HEK293 (cell line): ENCODE data around the gene KIF19.

ENCODE experiments used
- CTCF ChIA-PET: fragments of 350-600 bp; formaldehyde crosslinking; extraction: SDS; loops from one replicate; lab custom pipeline; 2021; ENCODE audit warnings: antibody characterized with exemption; lab: Yijun Ruan, JAX
- POLR2A ChIA-PET: fragments of 300-600 bp; formaldehyde crosslinking; extraction: SDS; loops from one replicate; lab custom pipeline; 2020; ENCODE audit warnings: antibody characterized with exemption, inconsistent platforms; lab: Yijun Ruan, JAX
- H3K27ac ChIP-seq: fragments of 200-500 bp; sonication (Bioruptor generic); 2 replicates; pipeline ENCODE4 v1.5.1; 2014; ENCODE audit warnings: low read depth, low read length, control low read depth, inconsistent platforms; ENCODE audit errors: extremely low read depth
- H3K36me3 ChIP-seq, 2 experiments: fragments of 200-500 bp in 1 of 2; sonication (Bioruptor generic) in 1 of 2; 1 replicate in 1 of 2; 2 replicates in 1 of 2; pipeline ENCODE4 v1.5.1; 2014 to 2017; ENCODE audit warnings: inconsistent platforms in 2 of 2, low read length in 2 of 2; ENCODE audit not compliant: control insufficient read depth in 2 of 2, insufficient read depth in 1 of 2
- H3K4me1 ChIP-seq: fragments of 200-500 bp; sonication (Bioruptor generic); 2 replicates; pipeline ENCODE4 v1.5.1; 2014; ENCODE audit warnings: mild to moderate bottlenecking, low read length, inconsistent platforms; ENCODE audit not compliant: control insufficient read depth, insufficient read depth
- H3K4me3 ChIP-seq: 2 replicates; pipeline ENCODE4 v1.5.1; 2011; ENCODE audit warnings: low read depth, mild to moderate bottlenecking, control low read depth, low read length, moderate library complexity
- H3K9me3 ChIP-seq: fragments of 200-500 bp; sonication (Bioruptor generic); 2 replicates; pipeline ENCODE4 v1.5.1; 2014; ENCODE audit warnings: low read depth, low read length, inconsistent platforms; ENCODE audit not compliant: control insufficient read depth, insufficient read depth
- FEZF1 ChIP-seq: fragments of 450-650 bp; formaldehyde crosslinking; IDR thresholded peaks from 2 replicates; pipeline ENCODE4 v1.5.1; 2016; ENCODE audit warnings: missing biosample characterization, missing genetic modification characterization
- GFI1B ChIP-seq: fragments of 450-650 bp; formaldehyde crosslinking; IDR thresholded peaks from 2 replicates; pipeline ENCODE4 v1.5.1; 2016; ENCODE audit warnings: missing biosample characterization, missing genetic modification characterization
- GLIS1 ChIP-seq: fragments of 450-650 bp; formaldehyde crosslinking; IDR thresholded peaks from 2 replicates; pipeline ENCODE4 v1.5.1; 2016; ENCODE audit warnings: missing biosample characterization, missing genetic modification characterization
- GLIS2 ChIP-seq: fragments of 450-650 bp; formaldehyde crosslinking; IDR thresholded peaks from 2 replicates; pipeline ENCODE4 v1.5.1; 2016; ENCODE audit warnings: missing biosample characterization, missing genetic modification characterization
- MEIS1 ChIP-seq: sonication (generic); formaldehyde crosslinking; IDR thresholded peaks from 2 replicates; pipeline ENCODE4 v1.8.1; 2022; ENCODE audit warnings: missing genetic modification reagents, mild to moderate bottlenecking, borderline replicate concordance
- SCRT2 ChIP-seq: fragments of 450-650 bp; formaldehyde crosslinking; IDR thresholded peaks from 2 replicates; pipeline ENCODE4 v1.5.1; 2016; ENCODE audit warnings: missing biosample characterization, missing genetic modification characterization
- ZBTB17 ChIP-seq: fragments of 450-650 bp; formaldehyde crosslinking; IDR thresholded peaks from 2 replicates; pipeline ENCODE4 v1.5.1; 2016; ENCODE audit warnings: missing biosample characterization, missing genetic modification characterization
- ZNF132 ChIP-seq: fragments of 450-650 bp; formaldehyde crosslinking; IDR thresholded peaks from 2 replicates; pipeline ENCODE4 v1.5.1; 2017; ENCODE audit warnings: missing biosample characterization, missing genetic modification characterization, borderline replicate concordance
- ZNF140 ChIP-seq: fragments of 450-650 bp; formaldehyde crosslinking; IDR thresholded peaks from 2 replicates; pipeline ENCODE4 v1.5.1; 2016; ENCODE audit warnings: missing biosample characterization, missing genetic modification characterization
- ZNF169 ChIP-seq: fragments of 450-650 bp; formaldehyde crosslinking; IDR thresholded peaks from 2 replicates; pipeline ENCODE4 v1.5.1; 2016; ENCODE audit warnings: missing biosample characterization, missing genetic modification characterization
- ZNF354C ChIP-seq: fragments of 450-650 bp; formaldehyde crosslinking; IDR thresholded peaks from 2 replicates; pipeline ENCODE4 v1.5.1; 2016; ENCODE audit warnings: missing biosample characterization, missing genetic modification characterization, low read depth, borderline replicate concordance
- ZNF366 ChIP-seq: fragments of 450-650 bp; formaldehyde crosslinking; conservative IDR thresholded peaks from 2 replicates; pipeline ENCODE4 v1.5.1; 2016; ENCODE audit warnings: missing biosample characterization, missing genetic modification characterization
- ZNF530 ChIP-seq: fragments of 450-650 bp; formaldehyde crosslinking; IDR thresholded peaks from 2 replicates; pipeline ENCODE4 v1.5.1; 2016; ENCODE audit warnings: low read depth, missing biosample characterization, missing genetic modification characterization
- ZNF585B ChIP-seq: fragments of 450-650 bp; formaldehyde crosslinking; IDR thresholded peaks from 2 replicates; pipeline ENCODE4 v1.5.1; 2016; ENCODE audit warnings: missing biosample characterization, missing genetic modification characterization
- ZNF623 ChIP-seq: fragments of 450-650 bp; formaldehyde crosslinking; IDR thresholded peaks from 2 replicates; pipeline ENCODE4 v1.5.1; 2016; ENCODE audit warnings: missing biosample characterization, missing genetic modification characterization
- ZNF629 ChIP-seq: fragments of 450-650 bp; formaldehyde crosslinking; IDR thresholded peaks from 2 replicates; pipeline ENCODE4 v1.5.1; 2017; ENCODE audit warnings: missing biosample characterization, missing genetic modification characterization
- ZNF76 ChIP-seq: fragments of 450-650 bp; formaldehyde crosslinking; IDR thresholded peaks from 2 replicates; pipeline ENCODE4; 2016; ENCODE audit warnings: low read depth, missing biosample characterization, missing genetic modification characterization, borderline replicate concordance
- ZSCAN23 ChIP-seq: fragments of 450-650 bp; formaldehyde crosslinking; IDR thresholded peaks from 2 replicates; pipeline ENCODE4 v1.5.1; 2016; ENCODE audit warnings: missing biosample characterization, missing genetic modification characterization
- ZXDB ChIP-seq: fragments of 450-650 bp; formaldehyde crosslinking; IDR thresholded peaks from 2 replicates; pipeline ENCODE4 v1.5.1; 2016; ENCODE audit warnings: missing biosample characterization, missing genetic modification characterization
- TF ChIP-seq, protein P1 (sequence below): fragments of 450-650 bp; formaldehyde crosslinking; IDR thresholded peaks from 2 replicates; pipeline ENCODE4 v1.5.1; 2016; ENCODE audit warnings: missing biosample characterization, missing genetic modification characterization
- TF ChIP-seq, protein P2 (sequence below): fragments of 450-650 bp; formaldehyde crosslinking; IDR thresholded peaks from 2 replicates; pipeline ENCODE4 v1.5.1; 2016; ENCODE audit warnings: missing biosample characterization, missing genetic modification characterization, borderline replicate concordance
- TF ChIP-seq, protein P3 (sequence below): fragments of 450-650 bp; formaldehyde crosslinking; IDR thresholded peaks from 2 replicates; pipeline ENCODE4 v1.5.1; 2017; ENCODE audit warnings: missing biosample characterization, missing genetic modification characterization
- TF ChIP-seq, protein P4 (sequence below): fragments of 450-650 bp; formaldehyde crosslinking; IDR thresholded peaks from 2 replicates; pipeline ENCODE4 v1.5.1; 2017; ENCODE audit warnings: missing biosample characterization, missing genetic modification characterization

Gene KIF19

DNA sequence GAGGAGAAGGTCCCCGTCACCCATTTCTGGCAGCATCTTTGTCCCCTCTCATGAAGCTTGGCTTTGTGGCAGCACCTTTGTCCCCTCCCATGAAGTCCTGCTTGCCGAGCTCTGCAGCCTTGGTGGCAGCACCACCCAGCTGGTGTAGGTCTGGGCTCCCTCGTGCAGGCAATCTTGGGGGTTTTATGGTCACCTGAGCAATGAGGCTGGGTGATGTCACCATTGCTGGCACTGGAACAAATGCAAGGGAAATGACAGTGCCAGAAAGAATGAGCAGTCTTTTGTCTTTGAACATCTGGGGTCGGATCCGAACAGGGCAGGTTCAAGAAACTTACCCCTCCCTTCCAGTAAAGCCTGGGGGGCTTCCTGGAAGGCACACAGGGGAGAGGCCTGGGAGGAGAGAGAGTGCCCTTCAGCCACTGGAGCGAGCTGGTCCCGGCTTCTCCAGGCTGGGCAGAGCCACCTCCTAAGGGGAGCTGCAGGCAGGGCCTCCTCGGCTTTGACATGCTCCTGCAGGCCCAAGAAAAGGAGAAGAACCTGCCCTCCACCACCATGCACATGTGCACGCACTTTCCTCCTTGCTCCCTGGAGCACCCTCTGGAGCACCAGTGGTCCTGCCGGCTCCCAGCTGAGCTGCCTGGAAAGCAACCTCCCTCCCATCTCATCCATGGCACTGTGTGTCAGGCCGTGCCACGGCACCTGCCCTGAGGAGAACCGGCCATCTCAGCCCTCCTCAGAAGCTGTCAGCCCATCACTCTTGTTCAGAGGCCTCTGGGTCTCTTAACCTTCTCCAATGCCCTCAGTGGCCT is 19.6 kb downstream of the KIF19 start (continued):
- TF ChIP-seq, protein P1, sequence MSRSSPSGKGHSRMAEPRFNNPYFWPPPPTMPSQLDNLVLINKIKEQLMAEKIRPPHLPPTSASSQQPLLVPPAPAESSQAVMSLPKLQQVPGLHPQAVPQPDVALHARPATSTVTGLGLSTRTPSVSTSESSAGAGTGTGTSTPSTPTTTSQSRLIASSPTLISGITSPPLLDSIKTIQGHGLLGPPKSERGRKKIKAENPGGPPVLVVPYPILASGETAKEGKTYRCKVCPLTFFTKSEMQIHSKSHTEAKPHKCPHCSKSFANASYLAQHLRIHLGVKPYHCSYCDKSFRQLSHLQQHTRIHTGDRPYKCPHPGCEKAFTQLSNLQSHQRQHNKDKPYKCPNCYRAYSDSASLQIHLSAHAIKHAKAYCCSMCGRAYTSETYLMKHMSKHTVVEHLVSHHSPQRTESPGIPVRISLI: no peak
- TF ChIP-seq ZNF132: no peak
- TF ChIP-seq ZNF169 (tag by site-specific recombination): no peak
- peak; percentile 66 for TF ChIP-seq GLIS1 (tag by site-specific recombination)
- TF ChIP-seq ZBTB17 (tag by site-specific recombination): peak; percentile 33; the same call in 1 of the 2 replicates
- peak; percentile 28 for TF ChIP-seq GLIS2 (tag by site-specific recombination)
- TF ChIP-seq FEZF1 (tag by site-specific recombination): 0 out of 2 replicates have a peak, but pooled peaks have one; percentile 32
- no peak for TF ChIP-seq MEIS1 (CRISPR knock-in tag)
- TF ChIP-seq, protein P2, sequence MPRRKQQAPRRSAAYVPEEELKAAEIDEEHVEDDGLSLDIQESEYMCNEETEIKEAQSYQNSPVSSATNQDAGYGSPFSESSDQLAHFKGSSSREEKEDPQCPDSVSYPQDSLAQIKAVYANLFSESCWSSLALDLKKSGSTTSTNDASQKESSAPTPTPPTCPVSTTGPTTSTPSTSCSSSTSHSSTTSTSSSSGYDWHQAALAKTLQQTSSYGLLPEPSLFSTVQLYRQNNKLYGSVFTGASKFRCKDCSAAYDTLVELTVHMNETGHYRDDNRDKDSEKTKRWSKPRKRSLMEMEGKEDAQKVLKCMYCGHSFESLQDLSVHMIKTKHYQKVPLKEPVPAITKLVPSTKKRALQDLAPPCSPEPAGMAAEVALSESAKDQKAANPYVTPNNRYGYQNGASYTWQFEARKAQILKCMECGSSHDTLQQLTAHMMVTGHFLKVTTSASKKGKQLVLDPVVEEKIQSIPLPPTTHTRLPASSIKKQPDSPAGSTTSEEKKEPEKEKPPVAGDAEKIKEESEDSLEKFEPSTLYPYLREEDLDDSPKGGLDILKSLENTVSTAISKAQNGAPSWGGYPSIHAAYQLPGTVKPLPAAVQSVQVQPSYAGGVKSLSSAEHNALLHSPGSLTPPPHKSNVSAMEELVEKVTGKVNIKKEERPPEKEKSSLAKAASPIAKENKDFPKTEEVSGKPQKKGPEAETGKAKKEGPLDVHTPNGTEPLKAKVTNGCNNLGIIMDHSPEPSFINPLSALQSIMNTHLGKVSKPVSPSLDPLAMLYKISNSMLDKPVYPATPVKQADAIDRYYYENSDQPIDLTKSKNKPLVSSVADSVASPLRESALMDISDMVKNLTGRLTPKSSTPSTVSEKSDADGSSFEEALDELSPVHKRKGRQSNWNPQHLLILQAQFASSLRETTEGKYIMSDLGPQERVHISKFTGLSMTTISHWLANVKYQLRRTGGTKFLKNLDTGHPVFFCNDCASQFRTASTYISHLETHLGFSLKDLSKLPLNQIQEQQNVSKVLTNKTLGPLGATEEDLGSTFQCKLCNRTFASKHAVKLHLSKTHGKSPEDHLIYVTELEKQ (tag by site-specific recombination): no peak
- no peak for TF ChIP-seq ZNF76 (tag by site-specific recombination)

DNA sequence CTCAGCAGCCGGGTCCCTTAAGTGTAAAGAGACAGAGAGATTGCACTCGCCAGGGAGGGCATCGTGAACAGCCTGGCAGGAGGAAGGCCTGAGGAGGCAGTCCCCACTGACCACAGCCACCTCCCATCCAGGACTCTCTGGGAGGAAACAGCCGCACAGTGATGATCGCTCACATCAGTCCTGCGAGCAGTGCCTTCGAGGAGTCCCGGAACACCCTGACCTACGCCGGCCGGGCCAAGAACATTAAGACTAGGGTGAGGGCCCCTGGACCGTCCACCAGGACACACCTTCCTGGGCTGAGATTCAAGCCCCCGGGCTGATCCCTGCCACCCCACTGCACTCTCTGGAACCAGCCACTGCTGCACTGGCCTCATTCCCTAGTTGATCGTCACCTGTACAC is 21.6 kb downstream of the KIF19 start:
- H3K27ac ChIP-seq: no peak overlapping the region
- H3K36me3 ChIP-seq: no peaks in the 10 kb centered on the region
- no peak overlapping the region for H3K4me3 ChIP-seq
- POLR2A ChIA-PET: no interaction called here
- CTCF ChIA-PET: interaction anchor here (0.6 to 1.8 kb wide), 6 partner anchors 10 to 272 kb away, joined by 3 to 5 read pairs (median 4); partner anchors contain the start of genes BTBD17 and GPR142
- H3K9me3 ChIP-seq: no peaks in the 10 kb centered on the region
- TF ChIP-seq ZXDB (tag by site-specific recombination) (no peak), ZNF585B (tag by site-specific recombination) (no peak), ZNF623 (no peak), GFI1B (tag by site-specific recombination) (no peak), ZNF140 (tag by site-specific recombination) (no peak), ZNF366 (no peak), ZNF354C (tag by site-specific recombination) (no peak), ZNF629 (tag by site-specific recombination) (no peak), ZSCAN23 (no peak), SCRT2 (tag by site-specific recombination) (no peak), ZNF530 (tag by site-specific recombination) (no peak)
- TF ChIP-seq, protein P3, sequence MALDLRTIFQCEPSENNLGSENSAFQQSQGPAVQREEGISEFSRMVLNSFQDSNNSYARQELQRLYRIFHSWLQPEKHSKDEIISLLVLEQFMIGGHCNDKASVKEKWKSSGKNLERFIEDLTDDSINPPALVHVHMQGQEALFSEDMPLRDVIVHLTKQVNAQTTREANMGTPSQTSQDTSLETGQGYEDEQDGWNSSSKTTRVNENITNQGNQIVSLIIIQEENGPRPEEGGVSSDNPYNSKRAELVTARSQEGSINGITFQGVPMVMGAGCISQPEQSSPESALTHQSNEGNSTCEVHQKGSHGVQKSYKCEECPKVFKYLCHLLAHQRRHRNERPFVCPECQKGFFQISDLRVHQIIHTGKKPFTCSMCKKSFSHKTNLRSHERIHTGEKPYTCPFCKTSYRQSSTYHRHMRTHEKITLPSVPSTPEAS: no peak
- TF ChIP-seq, protein P4, sequence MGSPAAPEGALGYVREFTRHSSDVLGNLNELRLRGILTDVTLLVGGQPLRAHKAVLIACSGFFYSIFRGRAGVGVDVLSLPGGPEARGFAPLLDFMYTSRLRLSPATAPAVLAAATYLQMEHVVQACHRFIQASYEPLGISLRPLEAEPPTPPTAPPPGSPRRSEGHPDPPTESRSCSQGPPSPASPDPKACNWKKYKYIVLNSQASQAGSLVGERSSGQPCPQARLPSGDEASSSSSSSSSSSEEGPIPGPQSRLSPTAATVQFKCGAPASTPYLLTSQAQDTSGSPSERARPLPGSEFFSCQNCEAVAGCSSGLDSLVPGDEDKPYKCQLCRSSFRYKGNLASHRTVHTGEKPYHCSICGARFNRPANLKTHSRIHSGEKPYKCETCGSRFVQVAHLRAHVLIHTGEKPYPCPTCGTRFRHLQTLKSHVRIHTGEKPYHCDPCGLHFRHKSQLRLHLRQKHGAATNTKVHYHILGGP: no peak
- no peaks in the 10 kb centered on the region for H3K4me1 ChIP-seq
